Measurements from ENCODE around the gene MRPL37. TPM values are rescaled to one million over a fixed set of nuclear protein-coding genes. Genes with fewer than 3 reads are reported as not detected.

The MRPL37 gene
- total and polyA plus RNA-seq, 2 experiments from 2014 or later, result 93.7 to 97.9 TPM

- Histone ChIP-seq H3K27me3 (no peaks in the 10 kb centered on the region), H3K9me3 (ENCODE audit: low read depth) (no peaks in the 10 kb centered on the region), H3K36me3 (peaks cover 37% of the 10 kb centered on the region), H3K27ac (no peak overlapping the region), H3K4me3 (no peak overlapping the region), H3K4me1 (ENCODE audit: low read depth) (no peaks in the 10 kb centered on the region)
- no peak for TF ChIP-seq CTCF (IDR thresholded peaks at IDR 0.05; ENCODE audit: low read depth, low read length)
- no peak for DNase-seq (ENCODE audit: low read depth in 1 of 2, low spot score in 1 of 2)
Measured at GRCh38 chr1:54238353-54239034, 38.5 kb downstream of the MRPL37 start.

- Histone ChIP-seq H3K9me3 (ENCODE audit: low read depth) (no peaks in the 10 kb centered on the region), H3K4me3 (no peak overlapping the region), H3K27me3 (no peaks in the 10 kb centered on the region), H3K36me3 (peaks cover 37% of the 10 kb centered on the region), H3K4me1 (ENCODE audit: low read depth) (no peaks in the 10 kb centered on the region), H3K27ac (no peak overlapping the region)
- TF ChIP-seq CTCF (IDR thresholded peaks at IDR 0.05; ENCODE audit: low read depth, low read length), result no peak
- no peak for DNase-seq (ENCODE audit: low read depth in 1 of 2, low spot score in 1 of 2)
Measured at GRCh38 chr1:54239035-54239383, 39.0 kb downstream of the MRPL37 start.

GRCh38 chr1:54239631-54240031 is 39.7 kb downstream of the MRPL37 start:
- Histone ChIP-seq H3K4me1 (ENCODE audit: low read depth) (no peaks in the 10 kb centered on the region), H3K9me3 (ENCODE audit: low read depth) (no peaks in the 10 kb centered on the region), H3K4me3 (no peak overlapping the region), H3K36me3 (peaks cover 37% of the 10 kb centered on the region), H3K27me3 (no peaks in the 10 kb centered on the region), H3K27ac (no peak overlapping the region)
- no peak for TF ChIP-seq CTCF (IDR thresholded peaks at IDR 0.05; ENCODE audit: low read depth, low read length)
- DNase-seq (ENCODE audit: low read depth in 1 of 2, low spot score in 1 of 2), result no peak

GRCh38 chr1:54240741-54241335 is 40.9 kb downstream of the MRPL37 start:
- Histone ChIP-seq H3K36me3 (peaks cover 37% of the 10 kb centered on the region), H3K4me3 (no peak overlapping the region), H3K27ac (no peak overlapping the region), H3K27me3 (no peaks in the 10 kb centered on the region), H3K4me1 (ENCODE audit: low read depth) (peaks cover 4% of the 10 kb centered on the region), H3K9me3 (ENCODE audit: low read depth) (no peaks in the 10 kb centered on the region)
- DNase-seq (ENCODE audit: low read depth in 1 of 2, low spot score in 1 of 2), result no peak
- TF ChIP-seq CTCF (IDR thresholded peaks at IDR 0.05; ENCODE audit: low read depth, low read length), result no peak

GRCh38 chr1:54241364-54241763 is 41.4 kb downstream of the MRPL37 start:
- no peak for TF ChIP-seq CTCF (IDR thresholded peaks at IDR 0.05; ENCODE audit: low read depth, low read length)
- no peaks in the 10 kb centered on the region for H3K27me3 ChIP-seq
- no peak for DNase-seq (ENCODE audit: low read depth in 1 of 2, low spot score in 1 of 2)
- no peak overlapping the region for H3K27ac ChIP-seq
- H3K4me3 ChIP-seq, result no peak overlapping the region
- peaks cover 7% of the 10 kb centered on the region for H3K4me1 ChIP-seq (ENCODE audit: low read depth)
- H3K9me3 ChIP-seq (ENCODE audit: low read depth), result no peaks in the 10 kb centered on the region
- peaks cover 34% of the 10 kb centered on the region for H3K36me3 ChIP-seq
